GM19328 (cell line): Measurements from ENCODE around the gene ITLN1.

ENCODE experiments used
- ATAC-seq: cut with Tn5 transposase; IDR thresholded peaks from one replicate; pipeline ENCODE4 v1.9.1; 2021; ENCODE audit warnings: mild to moderate bottlenecking, moderate library complexity; ENCODE audit not compliant: unreplicated experiment

Gene ITLN1

DNA sequence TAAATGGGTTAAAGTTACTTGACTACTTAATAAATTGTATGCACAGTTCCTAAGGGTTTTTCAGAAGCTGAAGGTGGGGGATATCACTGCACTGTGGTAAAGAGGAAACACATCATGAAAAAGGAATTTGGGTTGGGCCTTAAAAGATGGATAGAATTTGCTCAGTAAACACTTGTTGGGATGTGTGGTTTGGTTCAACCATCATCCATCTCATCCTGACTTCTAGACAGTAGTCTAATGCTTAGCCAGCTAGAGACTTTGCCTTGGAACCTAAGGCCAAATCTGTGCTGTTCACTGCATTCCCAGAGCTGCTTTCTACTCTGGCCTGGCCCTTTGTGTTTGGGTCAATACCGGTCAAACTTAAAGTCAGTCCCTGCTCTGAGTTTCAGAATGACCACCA lies 58.4 kb downstream of the ITLN1 start:
- no peak for ATAC-seq
